Caki2 (cell line): ENCODE data around the gene FEM1A. TPM values are rescaled to one million over a fixed set of nuclear protein-coding genes. Genes with fewer than 3 reads are reported as not detected.
"Not testable (repeated sequence)": the region's sequence is repeated elsewhere in the genome, so short reads cannot be mapped to it uniquely, and the experiment has no call there.

Source experiments
- DNase-seq: peaks from one replicate; pipeline ENCODE4 v3.0.0-alpha.2; 2015; ENCODE audit warnings: low read depth
- in situ Hi-C: cut with HindIII; loops from 2 replicates; pipeline ENCODE4 v1.10.0; 2016; ENCODE audit warnings: low sequenced_read_pairs, low pct_unique_long_range_greater_than_20kb, mixed read lengths
- total RNA-seq: library from RNA; depleted of rRNA; stranded (reverse); fragments of >200 nt; shearing (Covaris generic); gene quantifications from 2 replicates; pipeline ENCODE4 v1.2.3, GENCODE V29; 2014; ENCODE audit warnings: low replicate concordance; rRNA removed

FEM1A gene
- total RNA-seq, 1 experiment from 2014 or later: 13.3 TPM

GRCh38 chr19:4830768-4831265 lies 39.3 kb downstream of the FEM1A start:
- in situ Hi-C loops: no loop called here
- no peak for DNase-seq

GRCh38 chr19:4831304-4831978 lies 39.9 kb downstream of the FEM1A start, which contains the start of gene TICAM1:
TICAM1 (minus strand) TSS chr19:4831712; CDS start chr19:4818377, 13,335 bp downstream.
- in situ Hi-C loops: no loop called here
- peak; percentile 63 for DNase-seq

DNA sequence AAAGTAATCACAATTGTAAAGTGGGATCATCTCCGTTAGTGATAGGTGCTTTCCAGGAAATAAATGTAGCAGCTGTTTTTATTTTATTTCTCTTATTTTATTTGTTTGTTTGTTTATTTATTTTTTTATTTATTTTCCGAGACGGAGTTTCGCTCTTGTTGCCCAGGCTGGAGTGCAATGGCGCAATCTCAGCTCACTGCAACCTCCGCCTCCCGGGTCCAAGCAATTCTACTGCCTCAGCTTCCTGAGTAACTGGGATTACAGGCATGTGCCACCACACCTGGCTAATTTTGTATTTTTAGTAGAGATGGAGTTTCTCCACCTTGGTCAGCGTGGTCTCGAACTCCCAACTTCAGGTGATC lies 40.4 kb downstream of the FEM1A start:
- DNase-seq, in situ Hi-C loops: not testable (repeated sequence)

DNA sequence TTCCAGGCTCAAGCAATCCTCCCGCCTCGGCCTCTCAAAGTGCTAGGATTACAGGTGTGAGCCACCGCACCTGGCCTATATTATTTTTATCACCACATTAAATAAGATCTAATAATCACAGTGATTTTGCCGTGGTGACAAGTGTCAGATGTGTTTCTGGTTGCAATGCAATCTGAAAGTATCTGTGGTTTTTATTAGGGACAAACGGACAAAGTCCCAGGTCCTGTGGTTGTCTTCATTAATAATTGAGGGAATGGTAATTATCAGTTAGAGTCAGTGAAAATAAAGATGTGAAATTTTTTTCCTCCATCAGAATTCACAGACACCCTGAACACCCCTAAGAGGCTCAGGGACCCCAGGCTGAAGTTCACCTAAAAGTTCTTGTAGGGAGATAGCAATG lies 41.2 kb downstream of the FEM1A start:
- in situ Hi-C loops: no loop called here
- no peak for DNase-seq

DNA sequence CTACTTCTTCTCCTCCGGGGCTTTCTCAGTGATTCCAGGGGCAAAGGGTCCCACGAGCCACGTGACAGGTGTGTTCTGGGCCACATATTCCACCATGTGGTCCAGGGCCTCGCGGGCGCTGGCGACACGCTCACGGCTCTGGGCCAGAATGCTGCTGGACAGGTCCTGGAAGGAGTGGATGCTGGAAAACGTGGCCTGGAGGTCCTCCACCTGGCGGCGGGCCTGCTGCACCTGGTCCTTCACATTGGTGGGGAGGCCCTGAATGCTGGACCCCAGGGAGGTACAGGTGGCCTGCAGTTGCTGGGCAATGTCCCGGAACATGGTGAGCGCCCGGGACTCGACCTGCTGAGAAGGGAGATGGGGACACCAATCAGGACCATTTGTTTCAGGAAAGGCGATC lies 47.7 kb downstream of the FEM1A start:
- in situ Hi-C loops: no loop called here
- no peak for DNase-seq

DNA sequence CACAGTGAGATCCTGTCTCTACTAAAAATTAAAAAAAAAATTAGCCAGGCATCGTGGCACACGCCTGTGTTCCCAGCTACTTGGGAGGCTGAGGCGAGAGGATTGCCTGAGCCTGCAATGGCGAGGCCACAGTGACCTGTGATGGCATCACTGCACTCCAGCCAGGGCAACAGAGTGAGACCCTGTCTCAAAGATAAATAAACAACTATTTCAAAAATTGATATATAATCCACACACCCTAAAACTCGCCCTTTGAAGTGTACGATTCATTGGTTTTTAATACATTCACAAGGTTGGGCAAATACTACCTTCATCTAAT lies 52.1 kb downstream of the FEM1A start:
- DNase-seq: no peak
- in situ Hi-C loops: no loop called here

DNA sequence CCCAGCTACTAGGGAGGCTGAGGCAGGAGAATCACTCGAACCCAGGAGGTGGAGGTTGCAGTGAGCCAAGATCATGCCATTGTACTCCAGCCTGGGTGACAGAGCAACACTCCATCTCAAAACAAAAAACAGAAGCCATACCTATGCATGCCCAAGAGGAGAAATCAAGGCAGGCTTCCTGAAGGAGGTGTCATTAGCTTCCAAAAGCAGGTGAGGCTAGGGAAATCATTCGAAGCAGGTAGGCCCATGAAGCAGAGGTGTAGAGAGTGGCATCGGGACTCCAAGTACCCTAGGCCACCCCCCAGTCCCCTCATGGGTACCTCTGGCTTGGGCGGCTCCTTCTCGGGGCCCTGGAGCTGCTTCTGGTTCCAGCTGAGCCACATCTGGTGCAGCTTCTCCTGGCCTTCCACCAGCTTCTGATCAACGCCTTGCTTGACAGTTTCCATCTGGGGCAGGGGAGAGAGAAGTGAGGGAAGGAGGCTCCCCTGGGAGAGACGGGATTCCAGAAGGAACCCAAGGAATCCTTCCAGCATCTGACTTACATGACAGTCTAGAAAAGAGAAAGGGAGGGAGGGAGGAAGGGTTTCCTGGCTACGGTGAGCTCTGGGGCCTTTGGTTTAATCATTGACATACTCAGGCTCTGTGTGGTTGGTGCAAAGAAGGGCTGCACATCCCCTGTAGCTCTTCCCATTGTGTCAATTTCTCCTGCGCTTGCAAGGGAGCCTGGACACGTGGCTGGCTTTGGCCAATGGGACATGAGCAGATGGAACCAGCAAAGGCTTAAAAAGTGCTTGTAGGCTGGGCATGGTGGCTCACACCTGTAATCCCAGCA lies 53.0 kb downstream of the FEM1A start:
- DNase-seq: peak; percentile 95
- in situ Hi-C loops: no loop called here

- DNase-seq: peak; percentile 92
- in situ Hi-C loops: not testable (repeated sequence)
Measured at GRCh38 chr19:4845975-4846374, 54.4 kb downstream of the FEM1A start.

- in situ Hi-C loops: no loop called here
- DNase-seq: no peak
Measured at GRCh38 chr19:4847190-4847973, 55.8 kb downstream of the FEM1A start.

DNA sequence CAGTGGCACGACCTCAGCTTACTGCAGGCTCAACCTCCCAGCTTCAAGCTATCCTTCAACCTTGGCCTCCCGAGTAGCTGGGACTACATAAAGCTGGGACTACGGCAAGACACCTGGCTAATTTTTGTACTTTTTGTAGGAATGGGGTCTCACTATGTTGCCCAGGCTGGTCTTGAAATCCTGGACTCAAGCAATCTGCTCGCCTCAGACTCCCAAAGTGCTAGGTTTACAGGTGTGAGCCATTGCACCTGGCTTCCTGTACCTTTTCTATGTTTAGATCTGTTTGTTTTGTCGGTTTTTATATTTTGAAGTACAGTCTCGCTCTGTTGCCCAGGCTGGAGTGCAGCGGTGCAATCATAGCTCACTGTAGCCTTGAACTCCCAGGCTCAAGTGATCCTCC lies 57.5 kb downstream of the FEM1A start:
- no peak for DNase-seq
- in situ Hi-C loops: no loop called here

Other genes with a start within 250 kb of the FEM1A start
- 27.5 and 35.7 TPM in 2 replicates for gene SEMA6B, start 232.1 kb upstream of the FEM1A start, total RNA-seq
- gene TNFAIP8L1, start 152.2 kb upstream of the FEM1A start, total RNA-seq: 8.0 and 10.0 TPM in 2 replicates
- gene MYDGF, start 121.4 kb upstream of the FEM1A start, total RNA-seq: 379 and 415 TPM in 2 replicates
- 36.6 and 64.2 TPM in 2 replicates for gene DPP9, start 67.9 kb upstream of the FEM1A start, total RNA-seq
- gene TICAM1, start 40.0 kb downstream of the FEM1A start, total RNA-seq: 2.6 and 10.5 TPM in 2 replicates
- gene PLIN3, start 75.9 kb downstream of the FEM1A start, total RNA-seq: 320 and 387 TPM in 2 replicates
- not detected in 2 replicates for gene ARRDC5, start 111.2 kb downstream of the FEM1A start, total RNA-seq
- 64.8 and 65.6 TPM in 2 replicates for gene UHRF1, start 117.8 kb downstream of the FEM1A start, total RNA-seq
- gene KDM4B, start 177.4 kb downstream of the FEM1A start, total RNA-seq: 21.0 and 29.2 TPM in 2 replicates